HEK293 (cell line): ENCODE data around the gene CLSTN1.
A peak's percentile ranks its signal among the peaks of the same experiment; 100 is the strongest.

ENCODE experiments used
- EGR2 ChIP-seq: fragments of 450-650 bp; formaldehyde crosslinking; IDR thresholded peaks from 2 replicates; pipeline ENCODE4 v1.5.1; 2016; ENCODE audit warnings: low read depth, missing biosample characterization, missing genetic modification characterization
- HIC1 ChIP-seq: fragments of 450-650 bp; formaldehyde crosslinking; IDR thresholded peaks from 2 replicates; pipeline ENCODE4 v1.5.1; 2016; ENCODE audit warnings: missing biosample characterization, missing genetic modification characterization
- KLF1 ChIP-seq: fragments of 450-650 bp; formaldehyde crosslinking; IDR thresholded peaks from 2 replicates; pipeline ENCODE4 v1.5.1; 2016; ENCODE audit warnings: missing biosample characterization, missing genetic modification characterization
- KLF8 ChIP-seq: fragments of 450-650 bp; formaldehyde crosslinking; IDR thresholded peaks from 2 replicates; pipeline ENCODE4 v1.5.1; 2016; ENCODE audit warnings: missing biosample characterization, missing genetic modification characterization
- MEIS1 ChIP-seq: sonication (generic); formaldehyde crosslinking; IDR thresholded peaks from 2 replicates; pipeline ENCODE4 v1.8.1; 2022; ENCODE audit warnings: missing genetic modification reagents, mild to moderate bottlenecking, borderline replicate concordance
- PRDM10 ChIP-seq: fragments of 450-650 bp; formaldehyde crosslinking; IDR thresholded peaks from 2 replicates; pipeline ENCODE4 v1.5.1; 2016; ENCODE audit warnings: missing biosample characterization, missing genetic modification characterization
- SCRT2 ChIP-seq: fragments of 450-650 bp; formaldehyde crosslinking; IDR thresholded peaks from 2 replicates; pipeline ENCODE4 v1.5.1; 2016; ENCODE audit warnings: missing biosample characterization, missing genetic modification characterization
- SP2 ChIP-seq: fragments of 450-650 bp; formaldehyde crosslinking; IDR thresholded peaks from 2 replicates; pipeline ENCODE4 v1.5.1; 2016; ENCODE audit warnings: missing biosample characterization, missing genetic modification characterization
- ZBTB21 ChIP-seq: fragments of 450-650 bp; formaldehyde crosslinking; IDR thresholded peaks from 2 replicates; pipeline ENCODE4 v1.5.1; 2017; ENCODE audit warnings: missing biosample characterization, missing genetic modification characterization
- ZBTB8A ChIP-seq: fragments of 450-650 bp; formaldehyde crosslinking; IDR thresholded peaks from 2 replicates; pipeline ENCODE4 v1.5.1; 2016; ENCODE audit warnings: missing biosample characterization, missing genetic modification characterization
- ZFHX2 ChIP-seq: fragments of 450-650 bp; formaldehyde crosslinking; conservative IDR thresholded peaks from 2 replicates; pipeline ENCODE4 v1.5.1; 2016; ENCODE audit warnings: missing biosample characterization, missing genetic modification characterization
- ZIC2 ChIP-seq: fragments of 450-650 bp; formaldehyde crosslinking; IDR thresholded peaks from 2 replicates; pipeline ENCODE4 v1.5.1; 2016; ENCODE audit warnings: missing biosample characterization, missing genetic modification characterization
- ZNF2 ChIP-seq: fragments of 450-650 bp; formaldehyde crosslinking; IDR thresholded peaks from 2 replicates; pipeline ENCODE4 v1.5.1; 2016; ENCODE audit warnings: missing biosample characterization, missing genetic modification characterization
- ZNF211 ChIP-seq: fragments of 450-650 bp; formaldehyde crosslinking; IDR thresholded peaks from 2 replicates; pipeline ENCODE4 v1.5.1; 2016; ENCODE audit warnings: low read depth, missing biosample characterization, missing genetic modification characterization
- ZNF266 ChIP-seq: fragments of 450-650 bp; formaldehyde crosslinking; IDR thresholded peaks from 2 replicates; pipeline ENCODE4 v1.5.1; 2016; ENCODE audit warnings: missing biosample characterization, missing genetic modification characterization, low read depth
- ZNF449 ChIP-seq: fragments of 450-650 bp; formaldehyde crosslinking; IDR thresholded peaks from 2 replicates; pipeline ENCODE4 v1.5.1; 2017; ENCODE audit warnings: missing biosample characterization, mild to moderate bottlenecking, missing genetic modification characterization, moderate library complexity
- ZNF561 ChIP-seq: fragments of 450-650 bp; IDR thresholded peaks from 2 replicates; pipeline ENCODE4 v1.5.1; 2018; ENCODE audit warnings: missing biosample characterization, missing genetic modification characterization, borderline replicate concordance
- ZNF600 ChIP-seq: fragments of 450-650 bp; formaldehyde crosslinking; IDR thresholded peaks from 2 replicates; pipeline ENCODE4 v1.5.1; 2016; ENCODE audit warnings: missing biosample characterization, missing genetic modification characterization
- ZNF76 ChIP-seq: fragments of 450-650 bp; formaldehyde crosslinking; IDR thresholded peaks from 2 replicates; pipeline ENCODE4; 2016; ENCODE audit warnings: low read depth, missing biosample characterization, missing genetic modification characterization, borderline replicate concordance
- ZNF830 ChIP-seq: fragments of 450-650 bp; IDR thresholded peaks from 2 replicates; pipeline ENCODE4 v1.5.0; 2018; ENCODE audit warnings: missing biosample characterization, missing genetic modification characterization, low read depth, mild to moderate bottlenecking, moderate library complexity
- ZXDB ChIP-seq: fragments of 450-650 bp; formaldehyde crosslinking; IDR thresholded peaks from 2 replicates; pipeline ENCODE4 v1.5.1; 2016; ENCODE audit warnings: missing biosample characterization, missing genetic modification characterization
- TF ChIP-seq, protein P1 (sequence below): fragments of 450-650 bp; formaldehyde crosslinking; IDR thresholded peaks from 2 replicates; pipeline ENCODE4 v1.5.1; 2016; ENCODE audit warnings: missing biosample characterization, missing genetic modification characterization
- TF ChIP-seq, protein P2 (sequence below): fragments of 450-650 bp; IDR thresholded peaks from 2 replicates; pipeline ENCODE4 v1.5.1; 2018; ENCODE audit warnings: missing biosample characterization, mild to moderate bottlenecking, missing genetic modification characterization
- TF ChIP-seq, protein P3 (sequence below): fragments of 450-650 bp; formaldehyde crosslinking; IDR thresholded peaks from 2 replicates; pipeline ENCODE4 v1.5.1; 2017; ENCODE audit warnings: missing biosample characterization, missing genetic modification characterization
- TF ChIP-seq, protein P4 (sequence below): fragments of 450-650 bp; formaldehyde crosslinking; IDR thresholded peaks from 2 replicates; pipeline ENCODE4 v1.5.1; 2017; ENCODE audit warnings: missing biosample characterization, missing genetic modification characterization

The CLSTN1 gene

GRCh38 chr1:9687120-9687873, 136.5 kb downstream of the CLSTN1 start (continued):
- peak; percentile 61 for TF ChIP-seq HIC1 (tag by site-specific recombination)
- TF ChIP-seq ZNF266 (tag by site-specific recombination): peak; percentile 98; the same call in 1 of the 2 replicates
- peak; percentile 98 for TF ChIP-seq PRDM10 (tag by site-specific recombination)
- peak; percentile 83 for TF ChIP-seq EGR2
- TF ChIP-seq, protein P1, sequence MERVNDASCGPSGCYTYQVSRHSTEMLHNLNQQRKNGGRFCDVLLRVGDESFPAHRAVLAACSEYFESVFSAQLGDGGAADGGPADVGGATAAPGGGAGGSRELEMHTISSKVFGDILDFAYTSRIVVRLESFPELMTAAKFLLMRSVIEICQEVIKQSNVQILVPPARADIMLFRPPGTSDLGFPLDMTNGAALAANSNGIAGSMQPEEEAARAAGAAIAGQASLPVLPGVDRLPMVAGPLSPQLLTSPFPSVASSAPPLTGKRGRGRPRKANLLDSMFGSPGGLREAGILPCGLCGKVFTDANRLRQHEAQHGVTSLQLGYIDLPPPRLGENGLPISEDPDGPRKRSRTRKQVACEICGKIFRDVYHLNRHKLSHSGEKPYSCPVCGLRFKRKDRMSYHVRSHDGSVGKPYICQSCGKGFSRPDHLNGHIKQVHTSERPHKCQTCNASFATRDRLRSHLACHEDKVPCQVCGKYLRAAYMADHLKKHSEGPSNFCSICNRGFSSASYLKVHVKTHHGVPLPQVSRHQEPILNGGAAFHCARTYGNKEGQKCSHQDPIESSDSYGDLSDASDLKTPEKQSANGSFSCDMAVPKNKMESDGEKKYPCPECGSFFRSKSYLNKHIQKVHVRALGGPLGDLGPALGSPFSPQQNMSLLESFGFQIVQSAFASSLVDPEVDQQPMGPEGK (tag by site-specific recombination): peak; percentile 95
- no peak for TF ChIP-seq ZNF449 (tag by site-specific recombination)
- TF ChIP-seq, protein P2, sequence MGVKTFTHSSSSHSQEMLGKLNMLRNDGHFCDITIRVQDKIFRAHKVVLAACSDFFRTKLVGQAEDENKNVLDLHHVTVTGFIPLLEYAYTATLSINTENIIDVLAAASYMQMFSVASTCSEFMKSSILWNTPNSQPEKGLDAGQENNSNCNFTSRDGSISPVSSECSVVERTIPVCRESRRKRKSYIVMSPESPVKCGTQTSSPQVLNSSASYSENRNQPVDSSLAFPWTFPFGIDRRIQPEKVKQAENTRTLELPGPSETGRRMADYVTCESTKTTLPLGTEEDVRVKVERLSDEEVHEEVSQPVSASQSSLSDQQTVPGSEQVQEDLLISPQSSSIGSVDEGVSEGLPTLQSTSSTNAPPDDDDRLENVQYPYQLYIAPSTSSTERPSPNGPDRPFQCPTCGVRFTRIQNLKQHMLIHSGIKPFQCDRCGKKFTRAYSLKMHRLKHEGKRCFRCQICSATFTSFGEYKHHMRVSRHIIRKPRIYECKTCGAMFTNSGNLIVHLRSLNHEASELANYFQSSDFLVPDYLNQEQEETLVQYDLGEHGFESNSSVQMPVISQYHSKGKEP: no peak
- TF ChIP-seq, protein P3, sequence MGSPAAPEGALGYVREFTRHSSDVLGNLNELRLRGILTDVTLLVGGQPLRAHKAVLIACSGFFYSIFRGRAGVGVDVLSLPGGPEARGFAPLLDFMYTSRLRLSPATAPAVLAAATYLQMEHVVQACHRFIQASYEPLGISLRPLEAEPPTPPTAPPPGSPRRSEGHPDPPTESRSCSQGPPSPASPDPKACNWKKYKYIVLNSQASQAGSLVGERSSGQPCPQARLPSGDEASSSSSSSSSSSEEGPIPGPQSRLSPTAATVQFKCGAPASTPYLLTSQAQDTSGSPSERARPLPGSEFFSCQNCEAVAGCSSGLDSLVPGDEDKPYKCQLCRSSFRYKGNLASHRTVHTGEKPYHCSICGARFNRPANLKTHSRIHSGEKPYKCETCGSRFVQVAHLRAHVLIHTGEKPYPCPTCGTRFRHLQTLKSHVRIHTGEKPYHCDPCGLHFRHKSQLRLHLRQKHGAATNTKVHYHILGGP (tag by site-specific recombination): no peak
- peak; percentile 62 for TF ChIP-seq ZXDB (tag by site-specific recombination)
- peak; percentile 76 for TF ChIP-seq KLF1 (tag by site-specific recombination)
- no peak for TF ChIP-seq SCRT2 (tag by site-specific recombination)
- TF ChIP-seq ZNF830 (tag by site-specific recombination): no peak
- TF ChIP-seq ZBTB21 (tag by site-specific recombination): no peak
- TF ChIP-seq ZNF2 (tag by site-specific recombination): 0 out of 2 replicates have a peak, but pooled peaks have one; percentile 25
- peak; percentile 60; the same call in 1 of the 2 replicates for TF ChIP-seq ZNF561
- TF ChIP-seq KLF8: peak; percentile 68
- TF ChIP-seq SP2: peak; percentile 82
- TF ChIP-seq ZNF211 (tag by site-specific recombination): no peak
- 0 out of 2 replicates have a peak, but pooled peaks have one; percentile 11 for TF ChIP-seq ZNF600 (tag by site-specific recombination)
- TF ChIP-seq ZFHX2 (tag by site-specific recombination): peak; percentile 77
- no peak for TF ChIP-seq MEIS1 (CRISPR knock-in tag)
- TF ChIP-seq, protein P4, sequence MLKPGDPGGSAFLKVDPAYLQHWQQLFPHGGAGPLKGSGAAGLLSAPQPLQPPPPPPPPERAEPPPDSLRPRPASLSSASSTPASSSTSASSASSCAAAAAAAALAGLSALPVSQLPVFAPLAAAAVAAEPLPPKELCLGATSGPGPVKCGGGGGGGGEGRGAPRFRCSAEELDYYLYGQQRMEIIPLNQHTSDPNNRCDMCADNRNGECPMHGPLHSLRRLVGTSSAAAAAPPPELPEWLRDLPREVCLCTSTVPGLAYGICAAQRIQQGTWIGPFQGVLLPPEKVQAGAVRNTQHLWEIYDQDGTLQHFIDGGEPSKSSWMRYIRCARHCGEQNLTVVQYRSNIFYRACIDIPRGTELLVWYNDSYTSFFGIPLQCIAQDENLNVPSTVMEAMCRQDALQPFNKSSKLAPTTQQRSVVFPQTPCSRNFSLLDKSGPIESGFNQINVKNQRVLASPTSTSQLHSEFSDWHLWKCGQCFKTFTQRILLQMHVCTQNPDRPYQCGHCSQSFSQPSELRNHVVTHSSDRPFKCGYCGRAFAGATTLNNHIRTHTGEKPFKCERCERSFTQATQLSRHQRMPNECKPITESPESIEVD (tag by site-specific recombination): no peak
- peak; percentile 86 for TF ChIP-seq ZNF76 (tag by site-specific recombination)
- TF ChIP-seq ZIC2 (tag by site-specific recombination): peak; percentile 75
- peak; percentile 78 for TF ChIP-seq ZBTB8A (tag by site-specific recombination)
